HG03066 (cell line): ENCODE results near the gene AIFM3.
"Not testable (repeated sequence)": the region's sequence is repeated elsewhere in the genome, so short reads cannot be mapped to it uniquely, and the experiment has no call there.

ENCODE experiments used
- ATAC-seq: cut with Tn5 transposase; IDR thresholded peaks from one replicate; pipeline ENCODE4 v1.9.1; 2021; ENCODE audit warnings: low read depth; ENCODE audit not compliant: unreplicated experiment

Gene AIFM3

GRCh38 chr22:20940904-20941385 lies 26.1 kb upstream of the AIFM3 start:
- ATAC-seq, result no peak

GRCh38 chr22:20942203-20942902 lies 24.7 kb upstream of the AIFM3 start:
- ATAC-seq, result not testable (repeated sequence)

- ATAC-seq, result no peak
Measured at GRCh38 chr22:20943104-20943933, 23.7 kb upstream of the AIFM3 start.

DNA sequence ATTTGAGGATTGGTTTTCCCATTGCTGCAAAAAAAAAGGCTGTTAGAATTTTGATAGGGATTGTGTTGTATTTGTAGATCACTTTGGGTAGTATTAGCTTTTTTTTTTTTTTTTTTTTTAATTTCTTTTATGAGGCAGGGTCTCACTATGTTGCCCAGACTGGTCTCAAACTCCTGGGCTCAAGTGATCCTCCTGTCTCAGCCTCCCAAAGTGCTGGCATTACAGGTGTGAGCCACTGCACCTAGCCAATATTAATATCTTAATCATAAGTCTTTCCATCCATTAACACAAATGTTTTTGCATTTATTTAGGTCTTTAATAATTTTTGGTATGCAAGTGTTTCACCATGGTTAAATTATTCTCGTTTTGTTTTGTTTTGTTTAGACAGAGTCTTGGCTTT lies 23.0 kb upstream of the AIFM3 start:
- ATAC-seq, result no peak

GRCh38 chr22:20945578-20945934 lies 21.5 kb upstream of the AIFM3 start:
- no peak for ATAC-seq

GRCh38 chr22:20946080-20946986 lies 20.7 kb upstream of the AIFM3 start:
- ATAC-seq, result no peak

- no peak for ATAC-seq
Measured at GRCh38 chr22:20946991-20947390, 20.1 kb upstream of the AIFM3 start.

GRCh38 chr22:20948450-20948849 lies 18.6 kb upstream of the AIFM3 start:
- ATAC-seq, result no peak

DNA sequence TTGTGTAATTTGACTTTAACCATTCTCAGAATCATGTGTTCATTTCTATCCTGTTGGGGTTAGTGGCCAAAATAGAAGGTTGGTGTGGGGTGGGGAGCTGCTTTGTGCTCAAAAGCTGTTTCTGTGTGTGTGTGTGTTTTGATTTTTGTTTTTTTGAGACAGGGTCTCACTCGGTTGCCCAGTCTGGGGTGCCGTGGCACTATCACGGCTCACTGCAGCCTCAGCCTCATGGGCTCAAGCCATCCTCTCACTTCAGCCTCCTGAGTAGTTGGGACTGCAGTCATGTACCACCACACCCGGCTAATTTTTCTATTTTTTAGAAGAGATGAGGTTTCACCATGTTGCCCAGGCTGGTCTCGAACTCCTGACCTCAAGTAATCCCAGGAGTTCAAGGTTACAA lies 18.1 kb upstream of the AIFM3 start:
- no peak for ATAC-seq

- ATAC-seq, result no peak
Measured at GRCh38 chr22:20949698-20950183, 17.3 kb upstream of the AIFM3 start.

DNA sequence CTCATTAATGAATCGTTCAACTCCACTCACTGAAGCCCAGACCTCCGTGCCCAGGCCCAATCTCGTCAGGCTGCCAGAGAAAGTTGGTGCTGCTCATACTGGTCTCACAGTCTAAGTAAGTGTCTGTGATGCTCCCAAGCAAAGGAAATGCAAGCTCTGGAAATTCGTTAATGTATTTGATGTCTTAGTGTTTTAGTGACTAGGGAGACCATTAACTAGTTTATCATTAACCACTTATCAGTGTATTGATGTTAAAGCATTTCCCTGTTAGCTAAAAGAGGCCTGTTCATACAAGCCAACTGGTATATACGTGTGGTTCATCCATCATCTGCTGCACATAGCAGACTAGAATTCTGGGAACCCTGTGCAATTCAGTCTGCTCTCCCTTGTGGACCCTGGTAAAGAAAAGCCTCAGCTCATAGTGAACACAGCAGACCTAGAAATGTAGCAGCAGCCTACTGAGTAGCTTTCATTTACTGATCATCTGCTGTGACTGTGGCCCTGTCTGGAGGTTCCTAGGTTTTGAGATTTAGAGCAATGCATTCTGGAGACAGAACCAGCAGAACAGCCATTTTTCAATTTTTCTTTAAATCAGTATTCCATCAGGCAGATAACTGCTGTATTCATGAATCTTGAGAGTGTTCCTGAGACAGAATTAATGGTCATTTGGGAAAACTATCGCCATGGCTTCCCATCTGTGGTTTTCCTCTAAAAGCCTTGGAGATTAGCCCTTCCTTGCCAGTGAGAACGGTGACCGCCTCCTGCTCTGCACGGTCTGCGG lies 15.7 kb upstream of the AIFM3 start:
- ATAC-seq, result no peak

- no peak for ATAC-seq
Measured at GRCh38 chr22:20951932-20952380, 15.1 kb upstream of the AIFM3 start.

DNA sequence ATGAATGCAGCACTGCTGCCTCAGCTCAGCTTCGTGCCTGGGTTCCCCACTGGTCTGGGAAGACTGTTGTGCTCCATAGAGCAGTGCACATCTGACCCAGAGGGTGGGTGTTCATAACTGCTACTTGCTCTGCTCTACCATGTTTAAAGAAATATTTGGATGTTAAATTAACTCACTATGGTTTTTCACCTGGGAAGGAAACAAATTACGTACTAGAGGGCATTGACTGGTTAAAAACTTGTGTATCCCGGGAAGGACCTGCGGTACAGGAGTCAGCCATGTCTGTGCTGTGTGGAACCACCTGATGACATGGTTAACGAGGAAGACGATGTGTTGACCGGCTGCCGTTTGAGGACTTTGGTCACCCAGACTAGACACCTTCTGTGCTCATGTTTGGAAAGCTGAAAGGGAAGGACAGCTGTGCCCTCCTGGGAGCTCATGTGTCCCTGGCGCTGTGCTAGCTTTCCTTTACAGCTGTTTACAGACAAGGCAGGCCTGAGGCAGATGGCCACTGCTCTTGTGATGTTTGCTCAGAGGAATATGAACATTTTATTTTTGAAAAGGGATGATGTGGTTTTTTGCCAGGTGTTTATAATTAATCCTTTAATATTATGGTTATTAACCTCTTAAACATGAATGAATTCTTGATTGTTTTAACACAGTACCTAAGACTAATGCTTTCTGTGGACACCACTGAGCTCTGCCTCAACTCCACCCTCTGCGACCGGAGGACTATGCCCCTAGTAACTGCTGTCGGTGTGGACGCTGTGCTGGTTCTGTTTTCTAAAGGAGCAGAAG lies 14.3 kb upstream of the AIFM3 start:
- no peak for ATAC-seq

- no peak for ATAC-seq
Measured at GRCh38 chr22:20953342-20953608, 13.8 kb upstream of the AIFM3 start.

DNA sequence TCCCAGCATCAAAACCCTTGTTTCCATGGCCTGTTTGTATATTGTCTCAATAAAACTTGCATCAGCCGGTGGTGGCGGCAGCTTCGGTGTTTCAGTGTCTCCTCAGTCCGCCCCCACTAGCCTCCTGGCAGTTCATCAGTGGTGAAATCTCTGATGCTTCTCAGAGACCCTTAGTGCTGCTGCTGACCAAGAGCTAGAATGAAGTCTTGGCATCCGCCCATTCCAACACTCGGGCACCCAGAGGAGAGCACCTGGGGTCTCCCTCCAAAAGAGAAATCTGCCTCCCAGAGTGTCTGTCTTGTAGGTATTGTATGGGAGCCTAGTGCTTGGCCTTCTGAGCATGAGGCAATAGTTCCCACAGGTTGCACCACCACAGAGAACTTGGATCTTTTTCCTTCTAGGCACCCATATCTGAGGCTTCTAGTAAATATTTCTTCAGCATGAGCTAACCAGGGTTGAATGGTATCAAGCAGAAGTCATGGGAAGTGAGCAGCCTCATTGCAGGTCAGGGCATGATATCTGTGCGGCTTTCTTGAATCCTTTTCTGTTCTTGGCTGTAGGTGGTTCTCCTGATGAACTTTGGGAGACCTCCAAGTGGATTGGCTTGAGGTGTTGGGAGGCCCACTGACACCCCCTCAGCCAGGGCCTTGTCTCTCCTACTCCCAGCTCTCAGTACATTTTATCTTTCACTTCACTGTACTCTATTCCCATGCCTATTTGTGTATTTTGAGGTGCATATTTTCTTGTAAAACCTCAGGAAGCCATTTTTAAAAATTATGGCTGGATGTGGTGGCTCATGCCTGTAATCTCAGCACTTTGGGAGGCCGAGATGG lies 13.2 kb upstream of the AIFM3 start:
- no peak for ATAC-seq

DNA sequence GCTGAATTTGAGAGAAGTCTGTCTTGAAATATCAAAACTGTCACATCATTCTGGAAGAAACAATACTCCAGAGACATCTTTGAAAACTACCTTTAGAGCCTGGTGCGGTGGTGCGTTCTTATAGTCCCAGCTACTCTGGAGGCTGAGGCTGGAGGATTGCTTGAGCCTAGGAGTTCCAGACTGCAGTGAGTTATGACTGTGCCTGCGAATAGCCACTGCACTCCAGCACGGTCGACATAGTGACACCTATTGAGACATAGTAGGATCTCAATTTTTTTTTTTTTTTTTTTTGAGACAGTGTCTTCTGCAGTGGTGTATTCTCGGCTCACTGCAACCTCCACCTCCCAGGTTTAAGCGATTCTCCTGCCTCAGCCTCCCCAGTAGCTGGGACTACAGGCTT lies 11.5 kb upstream of the AIFM3 start:
- no peak for ATAC-seq

DNA sequence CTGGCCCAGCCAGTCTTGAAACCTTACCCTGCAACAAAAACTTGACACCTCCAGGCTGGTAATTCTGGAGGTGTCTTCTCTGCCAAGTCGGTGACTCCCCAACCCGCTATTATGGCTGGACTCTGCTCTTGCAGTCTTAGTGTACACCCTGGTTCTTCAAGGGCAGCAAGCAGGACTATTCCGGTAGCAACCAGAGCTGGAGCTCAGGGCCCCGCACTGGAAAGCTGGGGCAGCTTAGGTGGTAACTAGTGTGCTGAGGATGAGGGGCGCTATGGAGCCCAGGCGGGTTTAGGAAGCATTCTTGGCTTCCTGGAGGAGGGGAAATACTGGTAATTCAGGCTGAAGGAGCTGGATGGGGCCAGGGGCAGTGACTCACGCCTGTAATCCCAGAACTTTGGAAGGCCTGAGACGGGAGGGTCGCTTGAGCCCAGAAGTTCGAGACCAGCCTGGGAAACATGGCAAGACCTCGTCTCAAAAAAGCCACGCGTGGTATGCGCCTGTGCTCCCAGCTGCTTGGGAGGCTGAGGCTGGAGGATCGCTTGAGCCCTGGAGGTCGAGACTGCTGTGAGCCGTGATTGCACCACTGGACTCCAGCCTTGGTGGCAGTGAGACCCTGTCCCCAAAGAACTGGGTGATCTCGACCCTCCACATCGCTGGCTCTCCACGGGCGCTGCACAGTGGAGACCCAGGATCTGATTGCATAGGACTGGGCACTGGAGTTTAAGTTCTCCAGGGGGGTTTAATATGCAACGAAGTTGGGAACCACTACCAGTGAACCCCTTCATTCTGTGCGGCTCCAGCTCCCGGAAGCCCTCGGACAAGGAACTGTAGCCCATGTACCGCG lies 10.6 kb upstream of the AIFM3 start:
- no peak for ATAC-seq
